DND-41 (cell line): ENCODE data around the gene RALGPS1.

Experiments
- ATAC-seq: fragments of 200-7000 bp; cut with Tn5 transposase; 3 replicates; pipeline ENCODE4 v1.9.1; 2021; ENCODE audit warnings: low read depth; ENCODE audit not compliant: insufficient read depth
- DNase-seq: peaks from one replicate; pipeline ENCODE4 v3.0.0-alpha.2; 2020
- H2AFZ ChIP-seq: 2 replicates; pipeline ENCODE4 v1.6.0; 2012; ENCODE audit warnings: low read depth, low read length
- H3K27ac ChIP-seq: 2 replicates; pipeline ENCODE4 v1.5.1; 2012; ENCODE audit warnings: low read length, inconsistent platforms
- H3K27me3 ChIP-seq: fragments of 200-600 bp; sonication (generic); 2 replicates; pipeline ENCODE4 v1.6.0; 2012; ENCODE audit warnings: low read length, mild to moderate bottlenecking, inconsistent platforms; ENCODE audit not compliant: insufficient read depth, poor library complexity
- H3K36me3 ChIP-seq: 2 replicates; pipeline ENCODE4 v1.5.1; 2012; ENCODE audit warnings: low read length, inconsistent platforms; ENCODE audit not compliant: insufficient read depth
- H3K4me1 ChIP-seq: 2 replicates; pipeline ENCODE4 v1.5.1; 2012; ENCODE audit warnings: mild to moderate bottlenecking, low read length; ENCODE audit not compliant: insufficient read depth
- H3K4me2 ChIP-seq: 2 replicates; pipeline ENCODE4 v1.6.0; 2012; ENCODE audit warnings: mild to moderate bottlenecking, moderate library complexity, low read length, inconsistent platforms; ENCODE audit not compliant: insufficient read depth
- H3K4me3 ChIP-seq, 2 experiments: fragments of 200-600 bp in 1 of 2; shearing (Covaris generic) in 1 of 2; 2 replicates each; pipeline ENCODE4 v1.5.1; 2012 to 2016; ENCODE audit warnings: inconsistent platforms in 2 of 2, low read length in 2 of 2, mild to moderate bottlenecking in 2 of 2, low read depth in 1 of 2, moderate library complexity in 1 of 2
- H3K79me2 ChIP-seq: 2 replicates; pipeline ENCODE4 v1.6.0; 2012; ENCODE audit warnings: low read length, inconsistent platforms; ENCODE audit not compliant: insufficient read depth
- H3K9ac ChIP-seq: 2 replicates; pipeline ENCODE4 v1.6.0; 2012; ENCODE audit warnings: low read depth, mild to moderate bottlenecking, inconsistent platforms, low read length, moderate library complexity
- H3K9me3 ChIP-seq: 2 replicates; pipeline ENCODE4 v1.5.1; 2012; ENCODE audit warnings: low read length, moderate library complexity, mild to moderate bottlenecking, inconsistent platforms; ENCODE audit not compliant: insufficient read depth, severe bottlenecking
- H4K20me1 ChIP-seq: 2 replicates; pipeline ENCODE4 v1.6.0; 2012; ENCODE audit warnings: low read length; ENCODE audit not compliant: insufficient read depth
- CTCF ChIP-seq: IDR thresholded peaks from 2 replicates; pipeline ENCODE4 v1.5.1; 2012; ENCODE audit warnings: borderline replicate concordance, low read length, moderate library complexity, mild to moderate bottlenecking; ENCODE audit not compliant: poor library complexity, severe bottlenecking; ENCODE audit errors: extremely low read depth
- EZH2 ChIP-seq: IDR thresholded peaks from 3 replicates; pipeline ENCODE4 v1.6.1; 2012; ENCODE audit warnings: borderline replicate concordance, low read depth, mild to moderate bottlenecking, moderate library complexity, low read length, inconsistent platforms; ENCODE audit not compliant: severe bottlenecking

The RALGPS1 gene

GRCh38 chr9:127075624-127076372 is 161.2 kb downstream of the RALGPS1 start:
- H3K27ac ChIP-seq, result no peak overlapping the region
- ATAC-seq, result no peak
- H3K9me3 ChIP-seq, result no peaks in the 10 kb centered on the region
- H3K27me3 ChIP-seq, result peaks cover 16% of the 10 kb centered on the region
- H3K9ac ChIP-seq, result no peak overlapping the region
- H2AFZ ChIP-seq, result no peak overlapping the region
- H3K79me2 ChIP-seq, result no peaks in the 10 kb centered on the region
- TF ChIP-seq CTCF (no peak), EZH2 (no peak)
- no peaks in the 10 kb centered on the region for H3K4me1 ChIP-seq
- no peaks in the 10 kb centered on the region for H4K20me1 ChIP-seq
- H3K36me3 ChIP-seq, result no peaks in the 10 kb centered on the region
- no peak overlapping the region for H3K4me3 ChIP-seq
- DNase-seq, result no peak
- no peak overlapping the region for H3K4me2 ChIP-seq

- Histone ChIP-seq H3K27me3 (peaks cover 16% of the 10 kb centered on the region), H3K79me2 (no peaks in the 10 kb centered on the region), H3K27ac (no peak overlapping the region), H2AFZ (no peak overlapping the region), H4K20me1 (no peaks in the 10 kb centered on the region), H3K9ac (no peak overlapping the region), H3K4me3 (no peak overlapping the region), H3K9me3 (no peaks in the 10 kb centered on the region), H3K4me2 (no peak overlapping the region), H3K36me3 (no peaks in the 10 kb centered on the region), H3K4me1 (no peaks in the 10 kb centered on the region)
- no peak for DNase-seq
- no peak for ATAC-seq
- no peak for TF ChIP-seq CTCF
- no peak for TF ChIP-seq EZH2
These were observed 162.5 kb downstream of the RALGPS1 start for GRCh38 chr9:127076860-127077643.

- no peak overlapping the region for H3K9ac ChIP-seq
- H3K4me1 ChIP-seq, result no peaks in the 10 kb centered on the region
- H3K4me2 ChIP-seq, result no peak overlapping the region
- no peaks in the 10 kb centered on the region for H3K9me3 ChIP-seq
- no peak overlapping the region for H3K4me3 ChIP-seq
- H3K27me3 ChIP-seq, result peaks cover 16% of the 10 kb centered on the region
- DNase-seq (no peak), ATAC-seq (no peak)
- TF ChIP-seq EZH2 (no peak), CTCF (no peak)
- H3K27ac ChIP-seq, result no peak overlapping the region
- H3K36me3 ChIP-seq, result no peaks in the 10 kb centered on the region
- H4K20me1 ChIP-seq, result no peaks in the 10 kb centered on the region
- H3K79me2 ChIP-seq, result no peaks in the 10 kb centered on the region
- H2AFZ ChIP-seq, result no peak overlapping the region
These were observed 163.0 kb downstream of the RALGPS1 start for GRCh38 chr9:127077644-127077946.
